ENCODE measurements around the gene PPP3R1. TPM values are rescaled to one million over a fixed set of nuclear protein-coding genes. Genes with fewer than 3 reads are reported as not detected.

PPP3R1 gene
- polyA plus RNA-seq, 2 of the 4 experiments (the other 2 are of a cell fraction) = 27.3 to 55.1 TPM

GRCh38 chr2:68274022-68274421 lies 21.7 kb upstream of the PPP3R1 start:
- POLR2A ChIA-PET = interaction anchor here (1.3 kb wide), 1 partner anchor 22 kb away, joined by 3 read pairs; the partner anchor contains the start of gene PPP3R1
- CTCF ChIA-PET = interaction anchor here (1.4 to 2.5 kb wide), 2 partner anchors 9 to 24 kb away, joined by 5 to 10 read pairs; no protein-coding TSS in a partner anchor
- Histone ChIP-seq H3K4me3 (no peak overlapping the region), H3K27ac (no peak overlapping the region), H3K9me3 (no peaks in the 10 kb centered on the region), H3K4me2 (no peak overlapping the region), H3K4me1 (no peaks in the 10 kb centered on the region)
- DNase-seq (ENCODE audit: low read depth in 1 of 2, low spot score in 1 of 2) = no peak
- TF ChIP-seq HOXB5 (CRISPR knock-in tag; IDR thresholded peaks at IDR 0.05) (no peak), POLR2AphosphoS2 (conservative IDR thresholded peaks at IDR 0.05; ENCODE audit: low read length) (no peak), CHD4 (IDR thresholded peaks at IDR 0.05; ENCODE audit: borderline replicate concordance) (no peak), MYC (IDR thresholded peaks at IDR 0.05; ENCODE audit: borderline replicate concordance, low read length) (no peak), ZSCAN20 (CRISPR knock-in tag; IDR thresholded peaks at IDR 0.05) (no peak)
- no peak for FAIRE-seq
- 36% methylated on average over 3 of the region's 3 CpGs for WGBS (ENCODE audit: missing lambda C conversion rate)
- ATAC-seq = peak; percentile 64 to 67; a peak in 4 of 6 replicates

- FAIRE-seq = no peak
- CTCF ChIA-PET = interaction anchor here (0.6 to 2.5 kb wide), 6 partner anchors 10 to 150 kb away, joined by 3 to 10 read pairs (median 4); no protein-coding TSS in a partner anchor
Observed at GRCh38 chr2:68272246-68272994, 20.1 kb upstream of the PPP3R1 start.

GRCh38 chr2:68266655-68267054 lies 14.3 kb upstream of the PPP3R1 start:
- ATAC-seq (no peak), FAIRE-seq (no peak), DNase-seq (ENCODE audit: low read depth in 1 of 2, low spot score in 1 of 2) (no peak)
- Histone ChIP-seq H3K4me2 (no peak overlapping the region), H3K4me1 (no peaks in the 10 kb centered on the region), H3K4me3 (no peak overlapping the region), H3K27ac (no peak overlapping the region), H3K9me3 (no peaks in the 10 kb centered on the region)
- TF ChIP-seq ZNF302 (CRISPR knock-in tag; IDR thresholded peaks at IDR 0.05) (no peak), RARB (CRISPR knock-in tag; IDR thresholded peaks at IDR 0.05) (no peak), HEYL (CRISPR knock-in tag; IDR thresholded peaks at IDR 0.05) (no peak), JUN (IDR thresholded peaks at IDR 0.05) (no peak), MAX (IDR thresholded peaks at IDR 0.05) (no peak), CBX2 (IDR thresholded peaks at IDR 0.05; ENCODE audit: borderline replicate concordance, low read depth) (no peak), NPAS2 (CRISPR knock-in tag; IDR thresholded peaks at IDR 0.05; ENCODE audit: borderline replicate concordance) (no peak), E2F6 (IDR thresholded peaks at IDR 0.05; ENCODE audit: borderline replicate concordance, low read depth) (no peak), ZSCAN20 (CRISPR knock-in tag; IDR thresholded peaks at IDR 0.05) (no peak), GATA3 (IDR thresholded peaks at IDR 0.05; ENCODE audit: borderline replicate concordance) (no peak), KDM1A (IDR thresholded peaks at IDR 0.05; ENCODE audit: low read depth) (no peak), FOSL2 (IDR thresholded peaks at IDR 0.05) (no peak), FOSL2 (CRISPR knock-in tag; IDR thresholded peaks at IDR 0.05) (no peak)
- POLR2A ChIA-PET = interaction anchor here (0.7 kb wide), 1 partner anchor 14 kb away, joined by 3 read pairs; the partner anchor contains the start of gene PPP3R1
- CTCF ChIA-PET = interaction anchor here (1.6 to 2.3 kb wide), 2 partner anchors 16 to 175 kb away, joined by 5 to 7 read pairs; no protein-coding TSS in a partner anchor
- WGBS (ENCODE audit: missing lambda C conversion rate) = 69% methylated on average over 1 of the region's 1 CpG

More at GRCh38 chr2:68272246-68272994, 20.1 kb upstream of the PPP3R1 start:
- TF ChIP-seq CBX8 (IDR thresholded peaks at IDR 0.05) = no peak
- no peak for TF ChIP-seq USF2 (IDR thresholded peaks at IDR 0.05)
- TF ChIP-seq RAD21 (conservative IDR thresholded peaks at IDR 0.05 in 1 of 2, IDR thresholded peaks at IDR 0.05 in 1 of 2) = no peak
- no peak for TF ChIP-seq RARB (CRISPR knock-in tag; IDR thresholded peaks at IDR 0.05)
- ATAC-seq = no peak
- no peak overlapping the region for H3K27ac ChIP-seq
- no peak overlapping the region for H3K4me3 ChIP-seq
- H3K4me2 ChIP-seq = no peak overlapping the region
- 49% methylated on average over 2 of the region's 2 CpGs for WGBS (ENCODE audit: missing lambda C conversion rate)
- H3K9me3 ChIP-seq = no peaks in the 10 kb centered on the region
- H3K4me1 ChIP-seq = no peaks in the 10 kb centered on the region
- DNase-seq (ENCODE audit: low read depth in 1 of 2, low spot score in 1 of 2) = no peak
- POLR2A ChIA-PET = interaction anchor here (1.1 kb wide), 1 partner anchor 20 kb away, joined by 4 read pairs; the partner anchor contains the start of gene PPP3R1
